GM19324 (cell line): ENCODE results near the gene RGS6.
"Not testable (repeated sequence)": the region's sequence is repeated elsewhere in the genome, so short reads cannot be mapped to it uniquely, and the experiment has no call there.

Experiments used
- ATAC-seq: cut with Tn5 transposase; IDR thresholded peaks from one replicate; pipeline ENCODE4 v1.9.1; 2021; ENCODE audit warnings: mild to moderate bottlenecking, moderate library complexity; ENCODE audit not compliant: unreplicated experiment, low FRiP score

Gene RGS6

GRCh38 chr14:72434856-72435255, 502.6 kb downstream of the RGS6 start:
- ATAC-seq = no peak

- no peak for ATAC-seq
These were observed 507.5 kb downstream of the RGS6 start for GRCh38 chr14:72439707-72440106.

DNA sequence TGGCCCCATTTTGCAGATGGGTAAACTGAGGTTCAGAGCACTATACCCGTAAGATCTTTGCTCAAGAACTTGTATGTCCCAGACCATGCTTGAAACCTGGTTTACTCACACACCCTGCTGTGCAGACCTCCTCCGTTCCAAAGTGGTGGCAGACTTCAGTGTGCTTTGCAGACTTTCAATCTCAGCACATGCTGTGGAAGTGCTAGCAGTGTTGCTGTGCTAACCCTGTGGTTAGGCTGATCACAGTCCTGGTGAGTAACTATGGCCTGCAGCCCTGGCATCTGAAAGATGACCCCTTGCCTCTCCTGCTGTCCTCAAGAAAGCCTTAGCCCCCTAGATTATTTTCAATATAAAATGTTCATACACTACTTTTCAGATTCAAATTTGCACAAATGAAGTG, 511.0 kb downstream of the RGS6 start:
- ATAC-seq = no peak

- no peak for ATAC-seq
These were observed 511.8 kb downstream of the RGS6 start for GRCh38 chr14:72443991-72444441.

DNA sequence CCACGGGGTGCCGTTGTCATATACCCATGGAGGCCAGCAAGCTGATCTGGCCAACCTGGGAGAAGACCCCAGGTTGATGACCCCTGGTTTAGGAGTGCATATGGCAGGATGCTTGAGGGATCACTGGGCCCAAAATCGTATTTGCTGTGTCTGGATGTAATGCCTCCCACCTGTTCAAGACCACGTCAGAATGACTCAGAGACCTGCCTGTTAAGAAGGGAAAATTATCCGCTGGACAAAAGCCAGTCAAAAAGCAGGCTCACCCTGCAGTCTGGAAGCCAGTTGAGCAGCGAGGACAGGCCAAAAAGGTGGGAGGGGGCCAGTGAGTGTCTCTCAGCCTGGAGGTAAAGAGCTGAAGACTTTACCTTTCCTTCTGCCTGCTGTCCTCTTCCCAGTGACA, 512.5 kb downstream of the RGS6 start:
- no peak for ATAC-seq

DNA sequence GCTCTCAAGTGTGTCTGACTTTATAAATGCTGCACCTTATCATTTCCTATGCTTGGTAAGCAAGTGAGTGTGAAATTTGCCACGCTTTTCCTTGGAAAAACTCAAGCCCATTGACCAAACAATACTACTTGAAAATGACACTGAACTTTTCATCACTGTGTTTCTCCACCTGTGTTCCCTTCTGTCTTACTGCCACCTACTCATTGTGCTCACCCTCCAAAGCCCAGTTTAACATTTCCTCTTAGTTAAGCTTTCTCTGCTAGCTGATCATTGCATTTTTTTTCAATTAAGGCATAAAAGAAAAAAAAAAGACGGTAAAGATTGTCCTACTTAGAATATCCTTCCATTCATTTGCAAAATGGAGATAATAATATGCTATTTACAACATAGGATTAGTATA, 516.0 kb downstream of the RGS6 start:
- ATAC-seq = no peak

DNA sequence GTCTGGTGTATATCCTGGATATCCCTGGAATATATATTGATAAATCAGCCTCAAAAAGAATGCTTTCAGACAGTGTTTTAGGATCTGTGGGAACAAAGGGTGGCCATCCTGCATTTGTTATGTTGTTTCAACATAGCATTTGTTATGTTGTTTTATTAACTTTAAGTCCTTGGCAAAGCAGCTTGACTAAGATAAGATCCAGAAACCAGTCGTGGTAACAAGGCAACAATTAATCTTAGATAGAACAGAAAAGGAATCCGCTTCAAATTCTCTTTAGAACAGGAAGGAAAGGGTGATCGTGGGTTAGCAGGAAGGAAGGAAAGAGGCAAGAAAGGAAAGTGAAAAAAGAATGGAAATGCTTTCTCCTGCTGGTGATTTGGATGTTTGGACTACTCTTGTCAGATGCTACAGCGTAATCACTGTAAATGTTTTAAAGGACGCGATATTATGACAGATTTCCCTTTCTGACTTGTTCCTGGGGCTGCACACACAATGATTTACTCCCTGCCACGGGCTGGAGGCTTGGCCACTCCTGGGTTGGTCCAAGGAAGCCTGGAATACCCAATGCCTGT, 518.3 kb downstream of the RGS6 start:
- no peak for ATAC-seq

DNA sequence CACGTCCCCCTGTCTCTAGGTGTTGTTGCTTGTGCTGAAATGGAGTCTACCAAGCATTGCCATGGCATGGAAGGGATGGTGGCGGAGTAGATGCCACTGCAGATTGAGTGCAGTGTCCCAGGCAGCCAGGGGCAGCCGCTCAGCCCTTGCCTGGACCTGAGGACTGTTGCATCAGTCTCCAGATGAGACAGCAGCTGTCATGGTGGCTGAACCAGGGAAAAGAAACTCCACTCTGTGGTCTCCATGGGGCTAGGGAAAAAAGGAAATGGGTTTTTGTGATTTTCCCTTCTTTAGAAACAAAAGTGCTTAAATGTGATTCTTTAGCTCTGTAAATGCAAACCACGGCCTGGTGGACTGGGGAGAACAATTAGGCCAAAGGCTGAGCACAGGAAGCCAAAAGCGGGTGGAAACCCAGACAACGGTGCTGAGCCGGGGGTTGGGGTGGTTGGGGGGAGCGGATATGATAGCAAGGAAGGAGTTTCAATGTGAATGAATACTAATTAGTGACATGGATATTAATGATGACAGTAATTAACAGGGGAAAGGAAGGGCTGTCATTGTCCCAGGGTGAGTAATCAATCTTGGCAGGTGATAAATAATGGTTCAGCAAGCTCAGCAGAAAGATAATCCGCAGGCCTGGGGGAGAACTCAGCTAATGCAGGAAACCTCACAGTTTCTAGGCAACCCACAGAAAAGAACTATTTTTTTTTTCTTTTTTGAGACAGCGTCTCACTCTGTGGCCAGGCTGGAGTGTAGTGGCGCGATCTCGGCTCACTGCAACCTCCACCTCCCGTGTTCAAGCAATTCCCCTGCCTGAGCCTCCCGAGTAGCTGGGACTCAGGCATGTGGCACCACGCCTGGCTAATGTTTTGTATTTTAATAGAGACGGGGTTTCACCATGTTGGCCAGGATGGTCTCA, 519.1 kb downstream of the RGS6 start:
- ATAC-seq = no peak

DNA sequence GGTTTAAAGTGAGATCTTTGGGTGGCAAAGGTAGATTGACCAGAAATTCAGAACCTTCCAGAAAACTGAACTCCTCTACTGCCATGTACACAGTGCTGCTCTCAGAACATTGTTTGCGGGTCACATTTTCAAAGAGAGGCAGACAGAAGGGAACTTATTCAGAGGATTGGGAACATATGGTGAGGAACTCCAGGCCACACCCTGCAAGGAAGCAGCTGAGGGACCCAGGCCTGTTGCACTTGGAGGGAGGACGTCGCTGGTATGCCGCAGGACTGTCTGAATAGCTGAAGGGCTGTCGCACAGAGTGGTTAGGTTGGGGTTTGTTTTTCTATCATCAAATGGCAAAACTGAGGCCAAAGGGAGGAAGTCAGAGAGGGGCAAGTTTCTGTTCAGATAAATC, 520.5 kb downstream of the RGS6 start:
- ATAC-seq = no peak

- no peak for ATAC-seq
These were observed 522.3 kb downstream of the RGS6 start for GRCh38 chr14:72454388-72455160.

GRCh38 chr14:72457641-72458040, 525.4 kb downstream of the RGS6 start:
- no peak for ATAC-seq

- no peak for ATAC-seq
These were observed 529.8 kb downstream of the RGS6 start for GRCh38 chr14:72462056-72462455.

DNA sequence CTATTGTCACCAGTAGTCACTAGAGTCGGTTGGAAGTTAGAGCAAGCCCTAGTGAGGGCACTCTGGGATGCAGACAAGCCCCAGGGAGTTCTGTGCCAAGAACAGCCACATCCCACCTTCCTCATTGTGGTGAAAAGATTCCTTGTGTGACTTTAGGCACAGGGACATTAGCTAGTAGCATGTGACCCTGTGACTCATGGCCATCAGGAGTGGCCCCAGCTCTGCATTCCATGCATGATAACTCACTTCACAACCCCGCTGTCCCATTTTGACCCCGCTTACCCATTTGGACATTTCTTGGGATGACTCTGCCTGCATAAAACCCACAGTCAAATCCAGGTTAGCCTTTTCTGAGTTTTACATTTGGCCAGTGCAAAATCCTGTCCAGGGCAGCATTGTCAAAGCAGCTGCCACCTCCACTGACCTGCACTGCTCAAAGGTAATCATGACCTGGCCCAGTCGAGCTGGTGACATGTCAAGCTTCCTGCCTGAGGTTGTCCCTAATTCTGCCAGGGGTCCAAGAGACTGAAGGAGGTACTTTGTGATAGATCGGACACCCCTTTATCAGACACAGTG, 531.1 kb downstream of the RGS6 start:
- ATAC-seq = no peak

DNA sequence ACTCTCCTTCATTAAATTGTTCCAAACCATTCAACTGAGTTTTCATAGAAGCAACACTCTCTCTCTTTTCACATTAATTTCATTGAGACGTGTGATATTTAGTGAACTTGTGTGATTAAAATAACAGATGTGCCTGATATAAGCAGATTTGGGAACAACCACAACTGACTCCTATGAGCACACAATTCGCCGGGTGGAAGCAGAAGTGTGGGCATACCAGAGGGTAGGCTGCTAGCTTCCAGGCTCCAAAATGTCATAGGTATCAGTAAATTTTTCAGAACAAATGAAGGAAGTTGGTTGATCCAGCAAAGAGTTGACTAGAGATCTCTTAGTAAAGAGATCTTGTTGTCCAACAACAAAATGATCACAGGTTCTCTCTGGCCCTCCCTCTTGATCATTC, 532.0 kb downstream of the RGS6 start:
- no peak for ATAC-seq

GRCh38 chr14:72466325-72466724, 534.1 kb downstream of the RGS6 start:
- ATAC-seq = no peak

GRCh38 chr14:72471346-72471745, 539.1 kb downstream of the RGS6 start:
- no peak for ATAC-seq

DNA sequence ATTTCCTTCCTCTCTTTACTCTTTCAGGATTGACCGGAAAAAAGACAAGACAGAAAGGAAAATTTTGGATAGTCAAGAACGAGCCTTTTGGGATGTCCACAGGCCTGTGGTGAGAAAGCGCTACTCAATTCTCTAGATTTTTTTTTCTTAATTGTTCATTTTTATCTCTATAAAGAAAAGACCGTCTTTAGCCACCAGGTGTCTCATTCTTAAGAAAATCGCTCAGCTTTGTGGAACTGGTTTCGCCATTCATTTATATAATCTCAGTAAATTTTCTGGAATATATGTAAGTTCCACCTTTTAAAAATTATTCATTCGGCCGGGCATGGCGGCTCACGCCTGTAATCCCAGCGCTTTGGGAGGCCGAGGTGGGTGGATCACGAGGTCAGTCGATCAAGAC, 540.6 kb downstream of the RGS6 start:
- ATAC-seq = no peak

DNA sequence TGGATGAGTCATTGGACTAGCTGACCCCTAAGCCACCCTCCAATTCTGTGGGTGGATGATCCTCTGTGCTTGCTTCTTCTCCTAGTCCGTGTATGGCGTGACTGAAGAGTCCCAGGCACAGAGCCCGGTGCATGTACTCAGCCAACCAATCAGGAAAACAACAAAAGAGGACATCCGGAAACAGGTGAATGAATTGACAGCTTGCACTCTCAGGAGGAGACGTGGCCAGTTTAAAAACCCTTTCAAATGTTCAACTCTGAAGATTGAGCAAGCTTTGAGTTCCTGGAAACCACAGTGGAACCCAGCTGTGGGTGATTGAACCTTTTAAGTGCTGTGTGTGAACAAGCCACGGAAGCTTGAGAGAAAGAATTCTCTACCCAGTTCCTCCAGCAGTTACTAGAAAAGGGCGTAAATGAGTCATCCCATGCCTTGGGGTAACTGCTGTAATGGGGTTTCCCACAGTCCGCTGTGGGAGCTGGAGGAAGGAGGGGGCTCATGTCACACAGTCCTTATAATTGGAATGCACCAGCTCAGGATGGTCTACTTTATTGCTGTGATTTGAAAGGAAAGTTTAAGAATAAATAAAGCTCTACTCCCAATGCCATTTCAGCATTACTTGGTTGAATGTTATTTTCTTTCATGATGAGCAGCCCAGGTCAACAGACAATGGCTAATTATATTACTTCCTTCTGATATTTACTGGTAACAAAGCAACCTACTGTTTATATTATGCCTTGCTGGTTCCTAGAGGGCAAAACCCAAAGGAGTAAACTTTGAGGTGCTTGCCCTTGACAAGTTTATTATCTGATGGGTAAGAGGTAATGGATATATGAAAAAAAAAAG, 544.6 kb downstream of the RGS6 start:
- peak; percentile 70 for ATAC-seq

DNA sequence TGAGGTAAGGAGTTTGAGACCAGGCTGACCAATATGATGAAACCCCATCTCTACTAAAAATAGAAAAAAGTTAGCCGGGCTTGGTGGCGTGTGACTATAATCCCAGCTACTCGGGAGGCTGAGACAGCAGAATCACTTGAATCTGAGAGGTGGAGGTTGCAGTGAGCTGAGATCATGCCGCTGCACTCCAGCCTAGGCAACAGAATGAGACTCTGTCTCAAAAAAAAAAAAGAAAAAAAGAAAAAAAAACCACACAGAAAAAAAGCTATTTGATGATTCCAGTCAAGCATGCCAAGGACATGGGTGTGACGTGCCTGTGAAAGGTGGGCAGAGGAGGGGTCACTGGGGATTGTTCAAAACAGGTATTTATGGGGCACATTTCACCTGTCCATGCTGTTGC, 545.3 kb downstream of the RGS6 start:
- not testable (repeated sequence) for ATAC-seq

DNA sequence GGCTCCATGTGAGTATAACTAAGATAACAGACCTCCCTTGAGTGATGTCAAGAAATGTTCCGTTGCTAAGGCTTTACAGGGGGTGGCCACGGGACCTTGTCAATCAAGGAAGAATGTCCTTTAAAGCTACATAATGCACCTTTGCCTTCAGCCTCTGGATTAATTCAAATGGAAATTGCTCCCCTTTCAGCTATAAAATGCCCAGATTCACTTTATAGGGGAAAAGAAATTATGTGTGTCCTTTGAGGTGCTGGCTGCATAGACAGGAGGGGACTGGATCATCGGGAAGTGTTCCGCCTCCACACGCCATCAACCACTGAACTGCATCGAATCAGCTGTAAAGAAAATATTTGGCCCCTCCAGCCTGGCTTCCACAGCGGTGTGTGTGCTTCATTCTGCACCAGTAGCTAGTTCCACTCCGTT, 546.3 kb downstream of the RGS6 start:
- no peak for ATAC-seq
